HEK293T (cell line): ENCODE data around the gene PAX4.

Source experiments
- CTCF ChIA-PET: fragments of 350-600 bp; formaldehyde crosslinking; extraction: SDS; loops from one replicate; lab custom pipeline; 2021; ENCODE audit warnings: antibody characterized with exemption, inconsistent platforms; lab: Yijun Ruan, JAX
- POLR2A ChIA-PET: fragments of 350-600 bp; formaldehyde crosslinking; extraction: SDS; loops from one replicate; lab custom pipeline; 2020; ENCODE audit warnings: antibody characterized with exemption, inconsistent platforms; lab: Yijun Ruan, JAX
- DNase-seq: peaks from one replicate; pipeline ENCODE4 v3.0.0; 2012; ENCODE audit warnings: mixed read lengths; ENCODE audit errors: extremely low spot score
- ARNT ChIP-seq: fragments of 450-650 bp; IDR thresholded peaks from 2 replicates; pipeline ENCODE4 v1.6.1; 2017; ENCODE audit warnings: mild to moderate bottlenecking
- BHLHE40 ChIP-seq: fragments of 450-650 bp; IDR thresholded peaks from 2 replicates; pipeline ENCODE4 v1.6.1; 2016; ENCODE audit warnings: mild to moderate bottlenecking, moderate library complexity, borderline replicate concordance
- CTBP1 ChIP-seq: fragments of 450-650 bp; IDR thresholded peaks from 2 replicates; pipeline ENCODE4 v1.6.1; 2016; ENCODE audit warnings: borderline replicate concordance
- ELF4 ChIP-seq: fragments of 450-650 bp; IDR thresholded peaks from 2 replicates; pipeline ENCODE4 v1.6.1; 2017; ENCODE audit warnings: antibody characterized with exemption
- FOXA1 ChIP-seq: fragments of 450-650 bp; IDR thresholded peaks from 2 replicates; pipeline ENCODE4 v1.6.1; 2016; ENCODE audit warnings: mild to moderate bottlenecking
- FOXK2 ChIP-seq: fragments of 450-650 bp; IDR thresholded peaks from 2 replicates; pipeline ENCODE4 v1.6.1; 2016; ENCODE audit warnings: mild to moderate bottlenecking
- FOXM1 ChIP-seq: fragments of 450-650 bp; IDR thresholded peaks from 2 replicates; pipeline ENCODE4 v1.6.1; 2017; ENCODE audit warnings: mild to moderate bottlenecking, borderline replicate concordance
- HDGF ChIP-seq: fragments of 450-650 bp; IDR thresholded peaks from 2 replicates; pipeline ENCODE4 v1.6.1; 2017; ENCODE audit warnings: antibody characterized with exemption, borderline replicate concordance
- L3MBTL2 ChIP-seq: fragments of 450-650 bp; conservative IDR thresholded peaks from 2 replicates; pipeline ENCODE4 v1.6.1; 2016; ENCODE audit warnings: mild to moderate bottlenecking
- LEF1 ChIP-seq: fragments of 450-650 bp; IDR thresholded peaks from 2 replicates; pipeline ENCODE4 v1.6.1; 2017; ENCODE audit warnings: mild to moderate bottlenecking, borderline replicate concordance
- NFRKB ChIP-seq: fragments of 450-650 bp; IDR thresholded peaks from 2 replicates; pipeline ENCODE4 v1.6.1; 2016; ENCODE audit warnings: mild to moderate bottlenecking, moderate library complexity
- SP1 ChIP-seq: fragments of 450-650 bp; IDR thresholded peaks from 2 replicates; pipeline ENCODE4 v1.6.1; 2017
- SUZ12 ChIP-seq: fragments of 450-650 bp; IDR thresholded peaks from 2 replicates; pipeline ENCODE4 v1.6.1; 2016; ENCODE audit warnings: mild to moderate bottlenecking
- TARDBP ChIP-seq: fragments of 450-650 bp; IDR thresholded peaks from 2 replicates; pipeline ENCODE4 v1.6.1; 2016
- ZNF384 ChIP-seq: fragments of 450-650 bp; IDR thresholded peaks from 2 replicates; pipeline ENCODE4 v1.6.1; 2016
- TF ChIP-seq, protein P1 (sequence below): fragments of 450-650 bp; IDR thresholded peaks from 2 replicates; pipeline ENCODE4 v1.6.1; 2016

Gene PAX4

DNA sequence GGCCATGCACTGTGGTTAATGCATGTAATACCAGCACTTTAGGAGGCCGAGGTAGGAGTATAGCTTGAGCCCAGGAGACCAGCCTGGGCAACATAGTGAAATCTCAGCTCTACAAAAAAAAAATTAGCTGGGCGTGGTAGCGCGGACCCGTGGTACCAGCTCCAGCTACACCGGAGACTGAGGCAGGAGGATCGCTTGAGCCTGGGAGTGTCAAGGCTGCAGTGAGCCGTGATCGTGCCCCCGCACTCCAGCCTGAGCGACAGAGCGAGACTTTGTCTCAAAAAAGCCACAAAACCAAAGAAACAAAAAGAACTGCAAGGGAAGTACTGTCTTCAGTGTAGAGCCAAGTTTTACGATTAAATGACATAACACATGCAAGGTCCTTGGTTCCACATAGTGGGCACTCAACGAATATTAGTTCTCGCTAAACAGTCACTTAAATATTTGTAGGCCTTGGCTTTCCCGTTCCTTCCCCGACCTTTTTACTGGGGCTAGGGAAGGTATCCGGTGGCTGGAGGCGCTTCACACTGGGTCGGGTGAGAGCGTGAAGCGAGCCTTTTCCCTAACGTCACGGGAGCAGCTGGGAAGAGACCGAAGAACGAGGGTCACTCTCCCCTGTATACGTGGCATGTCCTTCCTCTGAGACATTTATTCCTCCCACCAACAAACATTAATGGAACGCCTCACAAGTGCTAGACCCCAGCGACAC lies 33.1 kb upstream of the PAX4 start:
- CTCF ChIA-PET, result no interaction called here
- TF ChIP-seq L3MBTL2 (peak; percentile 71; the same call in 1 of the 2 replicates), ZNF384 (no peak), LEF1 (no peak), FOXK2 (no peak), SUZ12 (no peak)
- peak; percentile 38 for DNase-seq
- POLR2A ChIA-PET, result interaction anchor here (0.7 to 1.2 kb wide), 3 partner anchors 11 to 255 kb away, joined by 3 to 6 read pairs (median 3); partner anchors contain the start of gene ARF5

DNA sequence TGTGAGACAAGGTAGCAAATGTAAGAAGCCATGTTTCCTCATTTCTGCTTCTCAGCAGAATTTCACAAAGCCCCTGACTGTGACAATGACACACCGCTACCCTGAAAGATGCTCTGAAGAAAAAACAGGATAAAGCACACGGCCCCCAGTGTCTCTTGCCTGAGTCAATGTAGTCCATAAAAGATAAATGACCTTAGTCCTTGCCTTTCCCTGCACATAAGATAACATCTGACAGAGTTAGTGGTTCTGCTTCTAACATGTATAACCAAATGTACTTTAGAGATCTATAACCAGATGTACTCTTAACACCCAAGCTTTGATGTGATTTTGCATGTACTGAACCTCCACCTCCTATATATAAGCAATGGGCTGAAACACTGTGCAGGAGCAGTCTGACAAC lies 31.0 kb upstream of the PAX4 start:
- no peak for DNase-seq
- ChIA-PET CTCF (no interaction called here), POLR2A (no interaction called here)
- TF ChIP-seq TARDBP, result no peak
- no peak for TF ChIP-seq ELF4
- no peak for TF ChIP-seq ZNF384
- no peak for TF ChIP-seq NFRKB
- no peak for TF ChIP-seq SUZ12
- TF ChIP-seq CTBP1, result no peak
- TF ChIP-seq ARNT, result no peak
- no peak for TF ChIP-seq FOXK2
- no peak for TF ChIP-seq HDGF

DNA sequence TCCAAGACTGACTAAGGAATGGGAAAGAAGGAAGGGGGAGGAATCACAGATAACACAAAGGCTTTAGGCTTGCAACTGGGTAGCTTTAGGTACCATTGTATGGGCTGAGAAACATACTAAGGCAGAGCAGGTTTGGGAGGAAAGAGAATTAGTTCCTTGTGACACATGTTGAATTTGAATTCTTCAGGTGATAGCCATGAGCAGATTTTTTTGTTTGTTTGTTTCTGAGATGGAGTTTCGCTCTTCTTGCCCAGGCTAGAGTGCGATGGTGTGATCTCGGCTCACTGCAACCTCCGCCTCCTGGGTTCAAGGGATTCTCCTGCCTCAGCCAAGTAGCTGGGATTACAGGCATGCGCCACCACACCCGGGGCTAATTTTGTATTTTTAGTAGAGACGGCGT lies 29.7 kb upstream of the PAX4 start:
- ChIA-PET CTCF (interaction anchor here (0.7 kb wide), 1 partner anchor 1880 kb away, joined by 4 read pairs; no protein-coding TSS in a partner anchor), POLR2A (interaction anchor here (1.0 kb wide), 1 partner anchor 59 kb away, joined by 3 read pairs; the partner anchor contains the start of gene ARF5)
- TF ChIP-seq CTBP1 (no peak), FOXM1 (no peak), HDGF (no peak), BHLHE40 (no peak), L3MBTL2 (no peak), FOXA1 (no peak), ELF4 (no peak), ARNT (no peak), ZNF384 (no peak), TARDBP (no peak), SP1 (no peak), FOXK2 (no peak), NFRKB (no peak), SUZ12 (no peak)
- TF ChIP-seq, protein P1, sequence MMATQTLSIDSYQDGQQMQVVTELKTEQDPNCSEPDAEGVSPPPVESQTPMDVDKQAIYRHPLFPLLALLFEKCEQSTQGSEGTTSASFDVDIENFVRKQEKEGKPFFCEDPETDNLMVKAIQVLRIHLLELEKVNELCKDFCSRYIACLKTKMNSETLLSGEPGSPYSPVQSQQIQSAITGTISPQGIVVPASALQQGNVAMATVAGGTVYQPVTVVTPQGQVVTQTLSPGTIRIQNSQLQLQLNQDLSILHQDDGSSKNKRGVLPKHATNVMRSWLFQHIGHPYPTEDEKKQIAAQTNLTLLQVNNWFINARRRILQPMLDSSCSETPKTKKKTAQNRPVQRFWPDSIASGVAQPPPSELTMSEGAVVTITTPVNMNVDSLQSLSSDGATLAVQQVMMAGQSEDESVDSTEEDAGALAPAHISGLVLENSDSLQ, result no peak
- no peak for DNase-seq

DNA sequence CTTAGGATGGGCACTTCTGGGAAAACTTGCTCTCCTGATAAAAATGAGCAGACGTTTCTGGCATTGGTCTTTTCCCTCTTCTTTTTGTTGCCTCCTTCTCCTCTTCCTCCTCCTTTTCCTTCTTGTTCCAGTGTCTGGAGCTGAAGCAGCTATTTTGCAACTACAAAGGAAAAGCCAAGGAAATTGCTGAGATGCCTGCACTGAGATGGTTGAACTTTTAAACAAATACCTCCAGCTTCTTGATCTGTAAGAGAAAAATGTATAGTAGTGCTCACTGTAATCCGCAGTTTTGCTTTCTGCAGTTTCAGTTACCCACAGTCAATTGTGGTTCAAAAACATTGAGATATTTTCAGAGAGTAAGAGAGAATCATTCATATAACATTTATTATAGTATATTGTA lies 26.5 kb upstream of the PAX4 start:
- POLR2A ChIA-PET, result no interaction called here

DNA sequence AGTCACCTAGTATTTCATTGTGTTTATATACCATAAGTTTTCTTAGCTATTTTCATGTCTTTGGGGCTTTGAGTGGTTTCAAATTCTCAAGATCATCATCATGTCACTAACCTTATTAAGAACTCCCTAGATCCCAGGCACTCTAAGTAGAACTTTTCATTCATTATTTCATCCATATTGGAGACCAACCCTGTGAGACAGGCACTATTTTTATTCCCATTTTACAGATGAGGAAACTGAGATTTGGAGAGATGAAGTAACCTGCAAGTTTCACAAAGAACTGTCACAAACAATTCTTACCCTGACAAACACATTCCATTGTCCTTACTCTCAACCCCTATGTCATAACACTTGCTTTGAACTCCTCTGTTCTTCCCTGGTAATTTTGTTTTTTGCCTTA lies 20.3 kb upstream of the PAX4 start:
- DNase-seq, result no peak
- CTCF ChIA-PET, result interaction anchor here (0.9 kb wide), 1 partner anchor 10 kb away, joined by 3 read pairs; no protein-coding TSS in a partner anchor
- POLR2A ChIA-PET, result no interaction called here
- TF ChIP-seq, protein P1, result no peak
- no peak for TF ChIP-seq NFRKB
- TF ChIP-seq L3MBTL2, result no peak
- no peak for TF ChIP-seq BHLHE40

More for the DNA sequence above, 26.5 kb upstream of the PAX4 start:
- no peak for DNase-seq
- CTCF ChIA-PET, result no interaction called here
- TF ChIP-seq BHLHE40 (no peak), ARNT (no peak), SUZ12 (no peak), LEF1 (no peak), NFRKB (no peak), SP1 (no peak), CTBP1 (no peak), FOXA1 (no peak), L3MBTL2 (no peak), HDGF (no peak), ELF4 (no peak), FOXM1 (no peak), ZNF384 (no peak), TARDBP (no peak), FOXK2 (no peak)
- TF ChIP-seq, protein P1, result no peak

DNA sequence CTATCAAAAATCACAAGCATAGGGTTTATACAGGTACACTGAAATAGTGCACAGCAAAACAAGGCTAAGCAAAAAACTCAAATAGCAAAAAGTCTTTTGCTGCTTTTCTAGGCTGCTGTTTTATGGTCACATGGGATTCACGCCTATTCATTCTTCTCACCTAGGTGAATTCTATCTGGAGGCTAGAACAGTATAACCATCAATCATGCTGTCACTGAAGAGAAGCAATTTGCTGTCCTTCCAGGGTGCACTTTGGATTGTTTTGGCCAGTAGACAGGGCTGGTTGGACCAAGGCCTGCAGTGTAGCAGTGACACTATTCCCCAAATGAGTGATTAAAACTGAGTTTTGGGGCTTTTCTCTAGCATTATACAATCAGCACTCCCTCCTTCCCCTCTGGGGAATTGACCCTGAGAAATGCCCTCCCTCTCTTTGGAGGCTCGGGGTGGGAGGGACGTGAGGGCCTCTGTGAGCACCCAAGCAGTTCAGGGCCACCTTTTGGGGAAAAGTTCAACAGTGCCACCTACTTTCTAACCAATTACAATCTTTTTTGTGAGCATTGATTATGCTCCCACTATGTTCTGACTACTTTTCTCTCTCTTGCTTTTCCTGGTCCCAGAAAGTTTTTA lies 17.8 kb upstream of the PAX4 start:
- POLR2A ChIA-PET, result no interaction called here
- no peak for DNase-seq
- CTCF ChIA-PET, result no interaction called here
- no peak for TF ChIP-seq FOXM1
- TF ChIP-seq, protein P1, result peak; percentile 79
